D721Med (cell line): ENCODE results near the gene ZNF514.
"Not testable (repeated sequence)": the region's sequence is repeated elsewhere in the genome, so short reads cannot be mapped to it uniquely, and the experiment has no call there.

Source experiments
- DNase-seq: peaks from one replicate; pipeline ENCODE4 v3.0.0; 2011; ENCODE audit warnings: low spot score; ENCODE audit not compliant: insufficient read length
- FAIRE-seq: peaks from 2 replicates; lab custom pipeline; 2011; peaks lifted over from hg19 to GRCh38; lab: Jason Lieb, UNC
- TF ChIP-seq, protein P1 (sequence below): IDR thresholded peaks from 2 replicates; pipeline ENCODE4 v1.5.1; 2012; ENCODE audit warnings: mild to moderate bottlenecking, control low read depth; ENCODE audit not compliant: insufficient read depth; ENCODE audit errors: missing control alignments

Gene ZNF514

DNA sequence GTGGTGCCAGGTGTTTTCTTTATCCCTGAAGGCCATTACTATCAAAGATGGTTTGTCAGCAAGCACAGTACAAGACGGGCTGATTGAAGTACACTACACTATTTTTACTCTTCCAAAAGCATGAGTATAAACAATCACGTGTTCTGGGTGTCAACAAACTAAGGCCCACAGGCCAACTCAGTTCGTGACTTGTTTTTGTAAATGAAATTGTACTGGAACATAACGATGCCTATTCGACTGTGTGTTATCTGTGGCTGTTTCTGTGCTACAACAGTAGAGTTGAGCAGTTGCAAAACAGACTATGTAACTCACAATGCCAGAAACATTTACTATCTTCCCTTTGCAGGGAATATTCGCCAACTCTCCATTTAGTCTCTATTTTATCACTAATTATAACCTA, 50.4 kb downstream of the ZNF514 start:
- TF ChIP-seq, protein P1, sequence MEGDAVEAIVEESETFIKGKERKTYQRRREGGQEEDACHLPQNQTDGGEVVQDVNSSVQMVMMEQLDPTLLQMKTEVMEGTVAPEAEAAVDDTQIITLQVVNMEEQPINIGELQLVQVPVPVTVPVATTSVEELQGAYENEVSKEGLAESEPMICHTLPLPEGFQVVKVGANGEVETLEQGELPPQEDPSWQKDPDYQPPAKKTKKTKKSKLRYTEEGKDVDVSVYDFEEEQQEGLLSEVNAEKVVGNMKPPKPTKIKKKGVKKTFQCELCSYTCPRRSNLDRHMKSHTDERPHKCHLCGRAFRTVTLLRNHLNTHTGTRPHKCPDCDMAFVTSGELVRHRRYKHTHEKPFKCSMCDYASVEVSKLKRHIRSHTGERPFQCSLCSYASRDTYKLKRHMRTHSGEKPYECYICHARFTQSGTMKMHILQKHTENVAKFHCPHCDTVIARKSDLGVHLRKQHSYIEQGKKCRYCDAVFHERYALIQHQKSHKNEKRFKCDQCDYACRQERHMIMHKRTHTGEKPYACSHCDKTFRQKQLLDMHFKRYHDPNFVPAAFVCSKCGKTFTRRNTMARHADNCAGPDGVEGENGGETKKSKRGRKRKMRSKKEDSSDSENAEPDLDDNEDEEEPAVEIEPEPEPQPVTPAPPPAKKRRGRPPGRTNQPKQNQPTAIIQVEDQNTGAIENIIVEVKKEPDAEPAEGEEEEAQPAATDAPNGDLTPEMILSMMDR: no peak
- FAIRE-seq (no peak), DNase-seq (no peak)

DNA sequence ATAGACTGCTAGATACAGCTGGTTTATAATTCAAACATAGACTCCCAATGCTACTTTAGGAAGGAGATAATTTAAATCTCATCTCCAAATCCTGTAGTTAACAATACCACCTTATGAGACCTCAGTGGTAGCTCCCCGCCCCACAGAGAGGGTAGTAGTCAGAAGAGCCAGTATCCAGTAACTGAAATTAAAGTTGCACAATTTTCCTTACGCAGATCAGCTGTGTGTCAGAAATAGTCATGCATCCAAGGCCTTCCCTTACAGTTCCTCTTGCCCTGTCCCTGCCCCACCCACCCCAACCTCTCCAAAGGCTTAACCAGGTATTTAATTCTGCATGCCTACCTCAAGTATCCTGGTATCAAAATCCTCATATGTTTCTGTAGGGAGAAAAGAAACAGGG, 53.6 kb downstream of the ZNF514 start:
- no peak for DNase-seq
- TF ChIP-seq, protein P1: no peak
- FAIRE-seq: no peak

DNA sequence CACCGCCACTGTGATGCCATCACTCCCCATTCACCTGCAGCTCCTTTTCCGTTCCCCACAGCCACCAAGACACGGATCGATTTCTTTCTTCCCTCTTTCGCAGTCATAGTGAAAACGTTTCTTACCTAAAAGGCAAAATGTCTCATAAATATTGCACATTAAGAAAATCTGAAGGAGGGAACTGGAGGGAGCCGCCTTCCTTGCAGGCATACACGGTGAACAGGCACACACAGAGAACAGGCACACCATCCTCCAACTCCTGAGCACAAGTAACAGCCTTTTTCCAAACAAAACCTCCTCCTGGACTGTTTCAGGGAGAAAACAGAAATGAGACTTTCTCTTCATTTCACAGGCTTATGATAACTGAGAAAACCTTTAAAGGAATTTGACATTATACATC, 55.0 kb downstream of the ZNF514 start:
- no peak for DNase-seq
- TF ChIP-seq, protein P1: no peak
- no peak for FAIRE-seq

DNA sequence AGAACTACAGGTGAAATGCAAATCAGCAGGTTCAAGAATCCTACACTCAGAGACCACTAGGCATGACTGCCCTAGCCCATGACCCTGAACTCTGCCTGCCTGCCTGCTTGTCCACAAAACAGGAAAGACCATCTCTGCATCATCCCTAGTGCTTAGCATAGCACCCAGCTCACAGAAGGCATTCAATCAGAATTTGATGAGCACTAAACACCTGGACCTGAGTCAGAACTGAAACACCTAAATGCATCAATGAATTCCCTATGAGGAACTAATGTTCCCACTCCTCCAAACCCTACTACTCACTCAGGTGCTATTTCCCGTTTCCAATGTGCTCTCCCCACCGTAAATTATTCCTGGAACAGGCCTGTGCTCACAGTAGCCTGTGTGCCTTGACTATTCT, 59.7 kb downstream of the ZNF514 start:
- DNase-seq (no peak), FAIRE-seq (no peak)
- TF ChIP-seq, protein P1: no peak

DNA sequence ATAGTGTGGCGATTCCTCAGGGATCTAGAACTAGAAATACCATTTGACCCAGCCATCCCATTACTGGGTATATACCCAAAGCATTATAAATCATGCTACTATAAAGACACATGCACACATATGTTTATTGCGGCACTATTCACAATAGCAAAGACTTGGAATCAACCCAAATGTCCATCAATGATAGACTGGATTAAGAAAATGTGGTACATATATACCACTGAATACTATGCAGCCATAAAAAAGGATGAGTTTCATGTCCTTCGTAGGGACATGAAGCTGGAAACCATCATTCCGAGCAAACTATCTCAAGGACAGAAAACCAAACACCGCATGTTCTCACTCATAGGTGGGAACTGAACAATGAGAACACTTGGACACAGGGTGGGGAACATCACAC, 61.4 kb downstream of the ZNF514 start:
- not testable (repeated sequence) for DNase-seq, FAIRE-seq
